Smooth muscle cell (in vitro differentiated cells): ENCODE results near the gene C16orf54. TPM values are rescaled to one million over a fixed set of nuclear protein-coding genes. Genes with fewer than 3 reads are reported as not detected.
"Not testable (repeated sequence)": the region's sequence is repeated elsewhere in the genome, so short reads cannot be mapped to it uniquely, and the experiment has no call there.

Experiments used
- DNase-seq: peaks from one replicate; lab custom pipeline; 2025; ENCODE audit not compliant: unreplicated experiment; lab: John Stamatoyannopoulos, UW
- H2AFZ ChIP-seq: fragments of 200-600 bp; sonication (generic); 2 replicates; pipeline ENCODE4 v1.6.0; 2016; ENCODE audit warnings: antibody characterized with exemption, low read depth, mild to moderate bottlenecking
- H3F3A ChIP-seq: fragments of 200-600 bp; sonication (generic); 2 replicates; pipeline ENCODE4 v1.6.0; 2017; ENCODE audit warnings: antibody characterized with exemption, low read depth
- H3K27ac ChIP-seq: fragments of 200-600 bp; sonication (generic); 2 replicates; pipeline ENCODE4 v1.5.1; 2016; ENCODE audit warnings: low read depth, mild to moderate bottlenecking
- H3K27me3 ChIP-seq: fragments of 200-600 bp; sonication (generic); 2 replicates; pipeline ENCODE4 v1.6.1; 2016; ENCODE audit warnings: low read depth, mild to moderate bottlenecking
- H3K36me3 ChIP-seq: fragments of 200-600 bp; sonication (generic); 2 replicates; pipeline ENCODE4 v1.5.1; 2016; ENCODE audit warnings: low read depth
- H3K4me1 ChIP-seq: fragments of 200-600 bp; sonication (generic); 2 replicates; pipeline ENCODE4 v1.5.1; 2016; ENCODE audit warnings: low read depth
- H3K4me2 ChIP-seq: fragments of 200-600 bp; sonication (generic); 2 replicates; pipeline ENCODE4 v1.6.0; 2016; ENCODE audit warnings: mild to moderate bottlenecking
- H3K4me3 ChIP-seq: fragments of 200-600 bp; sonication (generic); 2 replicates; pipeline ENCODE4 v1.5.1; 2016; ENCODE audit warnings: mild to moderate bottlenecking
- H3K79me2 ChIP-seq: fragments of 200-600 bp; sonication (generic); 2 replicates; pipeline ENCODE4 v1.6.0; 2016; ENCODE audit warnings: low read depth, mild to moderate bottlenecking
- H3K9ac ChIP-seq: fragments of 200-600 bp; sonication (generic); 2 replicates; pipeline ENCODE4 v1.6.0; 2016; ENCODE audit warnings: low read depth
- H3K9me3 ChIP-seq: fragments of 200-600 bp; sonication (generic); replicated peaks from 2 replicates; pipeline ENCODE4 v1.5.1; 2016; ENCODE audit warnings: low read depth
- H4K20me1 ChIP-seq: fragments of 200-600 bp; sonication (generic); 2 replicates; pipeline ENCODE4 v1.6.0; 2016; ENCODE audit warnings: low read depth
- WGBS: methylation state at CpG from one replicate; pipeline ENCODE4 v1.1.7; 2016; ENCODE audit warnings: low lambda C conversion rate; 5-methylcytosine and 5-hydroxymethylcytosine counted together
- polyA plus RNA-seq: library from polyadenylated mRNA; unstranded; fragments of >200 nt; fragmentation: Nextera tagmentation; extraction: Ambion mirVana; gene quantifications from 2 replicates; pipeline ENCODE4 v1.2.1, GENCODE V29; 2016
- total RNA-seq: library from RNA; depleted of rRNA; stranded (reverse); fragments of >200 nt; gene quantifications from 2 replicates; pipeline ENCODE4 v1.2.3, GENCODE V29; 2014
- TF ChIP-seq, protein P1 (sequence below): fragments of 200-600 bp; sonication (generic); IDR thresholded peaks from 2 replicates; pipeline ENCODE4 v1.5.1; 2017; ENCODE audit warnings: borderline replicate concordance, mild to moderate bottlenecking, antibody characterized with exemption; ENCODE audit not compliant: insufficient read depth, poor library complexity, severe bottlenecking

Gene C16orf54
- total and polyA plus RNA-seq, 2 experiments from 2014 or later: not detected

DNA sequence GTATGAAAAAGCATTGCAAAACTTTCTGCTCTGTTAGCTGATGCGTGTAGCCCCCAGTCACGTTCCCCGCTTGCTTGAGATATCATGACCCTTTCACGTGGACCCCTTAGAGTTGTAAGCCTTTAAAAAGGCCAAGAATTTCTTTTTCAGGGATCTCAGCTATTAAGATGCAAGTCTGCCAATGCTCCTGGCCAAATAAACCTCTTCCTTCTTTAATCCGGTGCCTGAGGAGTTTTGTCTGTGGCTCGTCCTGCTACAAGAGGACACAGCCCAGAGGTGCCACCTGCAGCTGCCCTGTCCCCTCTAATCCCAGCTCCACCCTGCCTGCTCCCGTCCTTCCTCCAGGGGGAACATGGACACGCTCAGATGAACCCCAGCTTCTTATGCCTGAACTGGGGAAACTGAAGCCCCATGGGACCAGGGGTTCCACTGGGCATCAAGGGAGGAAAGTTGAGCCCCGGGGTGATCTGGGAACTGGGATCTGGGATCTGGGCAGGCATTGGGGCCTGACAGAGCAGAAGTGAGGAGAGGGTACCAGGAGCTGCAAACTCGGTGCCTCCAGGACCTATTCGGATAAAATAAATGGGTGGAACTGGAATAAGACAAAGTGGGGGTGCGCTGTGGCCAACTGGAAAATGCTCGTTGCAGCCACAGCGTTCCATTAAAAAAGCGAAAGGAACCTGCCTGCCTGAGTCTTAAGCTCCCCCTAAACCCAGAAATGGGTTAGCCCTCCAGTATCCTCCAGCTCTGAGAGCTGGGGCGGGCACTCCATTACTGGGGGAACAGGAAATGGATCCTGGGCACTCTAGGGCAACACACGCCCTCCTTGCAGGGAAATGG is 47.1 kb downstream of the C16orf54 start:
- no peaks in the 10 kb centered on the region for H3K79me2 ChIP-seq
- TF ChIP-seq, protein P1, sequence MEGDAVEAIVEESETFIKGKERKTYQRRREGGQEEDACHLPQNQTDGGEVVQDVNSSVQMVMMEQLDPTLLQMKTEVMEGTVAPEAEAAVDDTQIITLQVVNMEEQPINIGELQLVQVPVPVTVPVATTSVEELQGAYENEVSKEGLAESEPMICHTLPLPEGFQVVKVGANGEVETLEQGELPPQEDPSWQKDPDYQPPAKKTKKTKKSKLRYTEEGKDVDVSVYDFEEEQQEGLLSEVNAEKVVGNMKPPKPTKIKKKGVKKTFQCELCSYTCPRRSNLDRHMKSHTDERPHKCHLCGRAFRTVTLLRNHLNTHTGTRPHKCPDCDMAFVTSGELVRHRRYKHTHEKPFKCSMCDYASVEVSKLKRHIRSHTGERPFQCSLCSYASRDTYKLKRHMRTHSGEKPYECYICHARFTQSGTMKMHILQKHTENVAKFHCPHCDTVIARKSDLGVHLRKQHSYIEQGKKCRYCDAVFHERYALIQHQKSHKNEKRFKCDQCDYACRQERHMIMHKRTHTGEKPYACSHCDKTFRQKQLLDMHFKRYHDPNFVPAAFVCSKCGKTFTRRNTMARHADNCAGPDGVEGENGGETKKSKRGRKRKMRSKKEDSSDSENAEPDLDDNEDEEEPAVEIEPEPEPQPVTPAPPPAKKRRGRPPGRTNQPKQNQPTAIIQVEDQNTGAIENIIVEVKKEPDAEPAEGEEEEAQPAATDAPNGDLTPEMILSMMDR: no peak
- no peak overlapping the region for H2AFZ ChIP-seq
- H3K27ac ChIP-seq: no peak overlapping the region
- 93% methylated on average over 17 of the region's 17 CpGs for WGBS
- H3K36me3 ChIP-seq: no peaks in the 10 kb centered on the region
- peaks cover 39% of the 10 kb centered on the region for H4K20me1 ChIP-seq
- no peak overlapping the region for H3K4me3 ChIP-seq
- H3K27me3 ChIP-seq: no peaks in the 10 kb centered on the region
- no peak for DNase-seq
- H3K9ac ChIP-seq: no peak overlapping the region
- no peaks in the 10 kb centered on the region for H3K4me1 ChIP-seq
- H3K9me3 ChIP-seq: no peaks in the 10 kb centered on the region
- no peaks in the 10 kb centered on the region for H3F3A ChIP-seq
- H3K4me2 ChIP-seq: no peak overlapping the region

DNA sequence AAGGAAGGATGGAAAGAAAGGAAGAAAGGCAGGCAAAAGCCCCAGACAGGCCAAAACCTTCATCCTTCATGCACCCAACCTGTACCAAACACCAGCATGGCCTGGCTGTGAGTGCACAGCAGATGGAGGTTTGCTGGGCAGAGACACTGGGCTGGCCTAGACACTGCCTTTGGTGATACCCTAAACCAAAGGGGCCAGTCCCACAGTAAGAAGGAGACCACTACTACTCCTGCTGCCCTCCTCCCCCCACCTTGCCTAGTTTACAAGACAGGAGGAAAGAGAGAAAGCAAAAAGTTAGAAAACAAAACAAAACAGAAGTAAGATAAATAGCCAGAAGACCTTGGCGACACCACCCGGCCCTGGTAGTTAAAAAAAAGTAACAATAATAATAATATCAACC is 47.7 kb downstream of the C16orf54 start:
- no peak for DNase-seq
- peaks cover 46% of the 10 kb centered on the region for H4K20me1 ChIP-seq
- TF ChIP-seq, protein P1: no peak
- no peaks in the 10 kb centered on the region for H3K36me3 ChIP-seq
- H3K9me3 ChIP-seq: no peaks in the 10 kb centered on the region
- H3K4me3 ChIP-seq: no peak overlapping the region
- H3F3A ChIP-seq: no peaks in the 10 kb centered on the region
- peaks cover 6% of the 10 kb centered on the region for H3K79me2 ChIP-seq
- no peaks in the 10 kb centered on the region for H3K27me3 ChIP-seq
- WGBS: 98% methylated on average over 2 of the region's 2 CpGs
- H2AFZ ChIP-seq: no peak overlapping the region
- no peaks in the 10 kb centered on the region for H3K4me1 ChIP-seq
- no peak overlapping the region for H3K4me2 ChIP-seq
- no peak overlapping the region for H3K27ac ChIP-seq
- no peak overlapping the region for H3K9ac ChIP-seq

DNA sequence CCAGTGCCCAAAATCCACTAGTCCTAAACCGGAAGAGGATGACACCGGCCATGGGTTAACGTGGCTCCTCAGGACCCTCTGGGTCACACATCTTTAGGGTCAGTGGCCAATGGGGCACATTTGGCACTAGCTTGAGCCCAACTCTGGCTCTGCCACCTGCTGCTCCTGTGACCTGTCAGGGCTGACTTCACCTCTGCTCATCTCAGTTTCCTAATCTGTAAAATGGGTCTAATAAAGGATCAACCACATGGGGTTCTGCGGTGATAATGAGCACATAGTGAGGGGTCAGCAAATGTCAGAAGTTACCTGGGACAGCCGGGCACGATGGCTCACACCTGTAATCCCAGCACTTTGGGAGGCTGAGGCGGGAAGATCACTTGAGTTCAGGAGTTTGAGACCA is 48.4 kb downstream of the C16orf54 start:
- 97% methylated on average over 7 of the region's 7 CpGs for WGBS
- no peaks in the 10 kb centered on the region for H3K4me1 ChIP-seq
- no peaks in the 10 kb centered on the region for H3K36me3 ChIP-seq
- no peak overlapping the region for H2AFZ ChIP-seq
- TF ChIP-seq, protein P1: no peak
- no peak overlapping the region for H3K4me2 ChIP-seq
- H3K9me3 ChIP-seq: no peaks in the 10 kb centered on the region
- no peaks in the 10 kb centered on the region for H3F3A ChIP-seq
- H3K4me3 ChIP-seq: no peak overlapping the region
- no peak overlapping the region for H3K27ac ChIP-seq
- H3K27me3 ChIP-seq: no peaks in the 10 kb centered on the region
- peaks cover 13% of the 10 kb centered on the region for H3K79me2 ChIP-seq
- no peak for DNase-seq
- peaks cover 52% of the 10 kb centered on the region for H4K20me1 ChIP-seq
- no peak overlapping the region for H3K9ac ChIP-seq

DNA sequence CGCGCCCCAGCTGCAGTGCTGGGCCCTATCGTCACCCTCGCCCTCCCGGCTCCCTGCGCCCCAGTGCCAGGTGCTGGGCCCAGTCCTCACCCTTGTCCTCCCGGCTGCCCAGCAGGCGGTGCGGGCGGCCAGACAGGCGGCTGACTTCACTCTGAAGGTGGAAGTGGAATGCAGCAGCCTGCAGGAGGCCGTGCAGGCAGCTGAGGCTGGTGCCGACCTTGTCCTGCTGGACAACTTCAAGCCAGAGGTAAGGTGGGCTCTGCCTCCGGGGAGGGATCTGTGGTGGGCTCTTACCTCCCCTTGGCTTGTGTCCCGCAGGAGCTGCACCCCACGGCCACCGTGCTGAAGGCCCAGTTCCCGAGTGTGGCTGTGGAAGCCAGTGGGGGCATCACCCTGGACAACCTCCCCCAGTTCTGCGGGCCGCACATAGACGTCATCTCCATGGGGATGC is 48.9 kb downstream of the C16orf54 start:
- H3K36me3 ChIP-seq: no peaks in the 10 kb centered on the region
- peaks cover 15% of the 10 kb centered on the region for H3K79me2 ChIP-seq
- H3K4me3 ChIP-seq: no peak overlapping the region
- 98% methylated on average over 19 of the region's 21 CpGs for WGBS
- H3K27me3 ChIP-seq: no peaks in the 10 kb centered on the region
- H2AFZ ChIP-seq: no peak overlapping the region
- H3F3A ChIP-seq: no peaks in the 10 kb centered on the region
- H4K20me1 ChIP-seq: peaks cover 57% of the 10 kb centered on the region
- no peaks in the 10 kb centered on the region for H3K9me3 ChIP-seq
- no peak for DNase-seq
- H3K4me2 ChIP-seq: no peak overlapping the region
- no peak overlapping the region for H3K9ac ChIP-seq
- no peak overlapping the region for H3K27ac ChIP-seq
- TF ChIP-seq, protein P1: no peak
- H3K4me1 ChIP-seq: no peaks in the 10 kb centered on the region

DNA sequence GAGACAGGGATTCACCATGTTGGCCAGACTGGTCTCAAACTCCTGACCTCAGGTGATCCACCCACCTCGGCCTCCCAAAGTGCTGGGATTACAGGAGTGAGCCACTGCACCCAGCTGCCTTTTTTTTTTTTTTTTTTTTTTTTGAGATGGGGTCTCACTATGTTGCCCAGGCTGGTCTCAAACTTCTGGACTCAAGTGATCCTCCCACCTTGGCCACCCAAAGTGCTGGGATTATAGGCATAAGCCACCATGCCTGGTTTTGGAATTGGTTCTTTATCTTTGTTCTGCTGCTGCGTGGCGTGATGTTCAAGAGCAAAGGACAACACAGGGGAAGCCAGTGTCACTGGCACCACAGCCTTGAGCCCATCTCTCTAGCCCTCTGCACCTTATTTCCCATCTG is 50.1 kb downstream of the C16orf54 start:
- H3K27ac ChIP-seq, H3F3A ChIP-seq, H3K4me1 ChIP-seq, H3K9ac ChIP-seq, H3K27me3 ChIP-seq, H3K36me3 ChIP-seq, DNase-seq, H2AFZ ChIP-seq, H3K4me3 ChIP-seq, H3K9me3 ChIP-seq, H3K4me2 ChIP-seq: not testable (repeated sequence)
- H3K79me2 ChIP-seq: peaks cover 26% of the 10 kb centered on the region
- H4K20me1 ChIP-seq: peaks cover 70% of the 10 kb centered on the region
- 98% methylated on average over 3 of the region's 3 CpGs for WGBS
